Mesenchymal stem cell (in vitro differentiated cells and primary cell): ENCODE measurements around the gene CILP2.
A peak's percentile ranks its signal among the peaks of the same experiment; 100 is the strongest.

Experiments
- DNase-seq: peaks from one replicate; pipeline ENCODE4 v3.0.0-alpha.2; 2013
- H2AFZ ChIP-seq: one replicate; pipeline ENCODE4 v1.6.1; 2013; ENCODE audit warnings: low read depth, mild to moderate bottlenecking, control low read depth, inconsistent platforms, low read length, moderate library complexity
- H2AK5ac ChIP-seq: 2 replicates; pipeline ENCODE4 v1.6.1; 2013; ENCODE audit warnings: low read length, moderate library complexity, mild to moderate bottlenecking, inconsistent platforms; ENCODE audit not compliant: severe bottlenecking
- H2BK120ac ChIP-seq: one replicate; pipeline ENCODE4 v1.6.1; 2013; ENCODE audit warnings: low read depth, mild to moderate bottlenecking, inconsistent platforms, low read length, moderate library complexity
- H2BK12ac ChIP-seq, 2 experiments: one replicate each; pipeline ENCODE4 v1.6.1; 2013; ENCODE audit warnings: inconsistent platforms in 2 of 2, low read length in 2 of 2, mild to moderate bottlenecking in 2 of 2, moderate library complexity in 2 of 2, control low read depth in 1 of 2
- H2BK15ac ChIP-seq: one replicate; pipeline ENCODE4 v1.6.1; 2013; ENCODE audit warnings: mild to moderate bottlenecking, low read depth, inconsistent platforms; ENCODE audit not compliant: poor library complexity, severe bottlenecking
- H2BK5ac ChIP-seq: 2 replicates; pipeline ENCODE4 v1.6.1; 2013; ENCODE audit warnings: low read depth, mild to moderate bottlenecking, low read length, control low read depth, inconsistent platforms; ENCODE audit not compliant: poor library complexity, severe bottlenecking
- H3K14ac ChIP-seq, 2 experiments: one replicate each; pipeline ENCODE4 v1.6.1; 2013; ENCODE audit warnings: inconsistent platforms in 2 of 2, low read length in 2 of 2, control low read depth in 1 of 2, mild to moderate bottlenecking in 1 of 2, moderate library complexity in 1 of 2
- H3K18ac ChIP-seq, 2 experiments: one replicate each; pipeline ENCODE4 v1.6.1; 2013; ENCODE audit warnings: inconsistent platforms in 2 of 2, low read length in 2 of 2, control low read depth in 1 of 2, low read depth in 1 of 2, mild to moderate bottlenecking in 1 of 2
- H3K23ac ChIP-seq, 2 experiments: one replicate each; pipeline ENCODE4 v1.6.1; 2013; ENCODE audit warnings: inconsistent platforms in 2 of 2, low read length in 2 of 2, mild to moderate bottlenecking in 2 of 2, moderate library complexity in 2 of 2, control low read depth in 1 of 2
- H3K27ac ChIP-seq: 2 replicates; pipeline ENCODE4 v1.5.1; 2013; ENCODE audit warnings: mild to moderate bottlenecking, moderate library complexity, low read length, control low read depth, inconsistent platforms; ENCODE audit not compliant: poor library complexity, severe bottlenecking
- H3K27me3 ChIP-seq, 2 experiments: 2 replicates each; pipeline versions ENCODE4 v1.6.1 to v1.7.0; 2013; ENCODE audit warnings: low read length in 2 of 2, mild to moderate bottlenecking in 2 of 2, moderate library complexity in 2 of 2, control low read depth in 1 of 2, inconsistent platforms in 1 of 2; ENCODE audit not compliant: control insufficient read depth in 1 of 2, insufficient read depth in 1 of 2
- H3K36me3 ChIP-seq, 2 experiments: 2 replicates each; pipeline versions ENCODE4 v1.6.1 to v1.7.0; 2013; ENCODE audit warnings: low read length in 2 of 2, control low read depth in 1 of 2, inconsistent platforms in 1 of 2, low read depth in 1 of 2, mild to moderate bottlenecking in 1 of 2; ENCODE audit not compliant: insufficient read depth in 2 of 2, control insufficient read depth in 1 of 2
- H3K4ac ChIP-seq, 2 experiments: one replicate each; pipeline ENCODE4 v1.6.1; 2013; ENCODE audit warnings: inconsistent platforms in 2 of 2, low read length in 2 of 2, mild to moderate bottlenecking in 2 of 2, moderate library complexity in 2 of 2, control low read depth in 1 of 2, low read depth in 1 of 2
- H3K4me1 ChIP-seq: 2 replicates; pipeline ENCODE4 v1.6.1; 2013; ENCODE audit warnings: low read depth, low read length, control low read depth; ENCODE audit not compliant: control insufficient read depth, insufficient read depth
- H3K4me2 ChIP-seq: 2 replicates; pipeline ENCODE4 v1.6.1; 2013; ENCODE audit warnings: low read length, mild to moderate bottlenecking, inconsistent platforms; ENCODE audit not compliant: poor library complexity, severe bottlenecking
- H3K4me3 ChIP-seq, 2 experiments: 2 replicates each; pipeline versions ENCODE4 v1.5.1 to v1.7.0; 2013; ENCODE audit warnings: low read length in 2 of 2, mild to moderate bottlenecking in 2 of 2, control low read depth in 1 of 2, low read depth in 1 of 2; ENCODE audit not compliant: insufficient read depth in 1 of 2
- H3K79me1 ChIP-seq: replicated peaks from 2 replicates; pipeline ENCODE4 v1.6.1; 2013; ENCODE audit warnings: mild to moderate bottlenecking, control low read depth, low read length, inconsistent platforms; ENCODE audit not compliant: poor library complexity, severe bottlenecking
- H3K9ac ChIP-seq: 2 replicates; pipeline ENCODE4 v1.7.0; 2013; ENCODE audit warnings: mild to moderate bottlenecking, low read length, moderate library complexity
- H3K9me3 ChIP-seq: 2 replicates; pipeline ENCODE4 v1.7.0; 2013; ENCODE audit warnings: mild to moderate bottlenecking, low read length; ENCODE audit not compliant: control insufficient read depth
- H4K8ac ChIP-seq: one replicate; pipeline ENCODE4 v1.6.1; 2013; ENCODE audit warnings: inconsistent platforms, mild to moderate bottlenecking, low read length, moderate library complexity
- H4K91ac ChIP-seq: one replicate; pipeline ENCODE4 v1.6.1; 2013; ENCODE audit warnings: mild to moderate bottlenecking, low read length, inconsistent platforms
- WGBS: methylation state at CpG from one replicate; pipeline ENCODE4 v1.1.7; 2013; ENCODE audit warnings: mixed read lengths; 5-methylcytosine and 5-hydroxymethylcytosine counted together

CILP2 gene

GRCh38 chr19:19493841-19494546 is 44.1 kb upstream of the CILP2 start:
- Histone ChIP-seq H3K9ac (peak overlapping the region; percentile 21), H4K8ac (no peak overlapping the region), H3K23ac (no peak overlapping the region), H3K36me3 (peaks cover 68 to 75% of the 10 kb centered on the region in 2 experiments), H3K4me2 (no peak overlapping the region), H2BK120ac (no peak overlapping the region), H3K27ac (no peak overlapping the region), H2BK12ac (no peak overlapping the region), H3K18ac (no peak overlapping the region), H4K91ac (no peak overlapping the region), H3K4me1 (peaks cover 13% of the 10 kb centered on the region), H3K27me3 (no peaks in the 10 kb centered on the region), H3K4me3 (no peak overlapping the region), H3K4ac (no peak overlapping the region), H2AK5ac (no peak overlapping the region), H3K79me1 (peaks cover 49% of the 10 kb centered on the region), H2BK5ac (no peak overlapping the region), H2AFZ (no peak overlapping the region), H3K9me3 (no peaks in the 10 kb centered on the region), H3K14ac (no peak overlapping the region), H2BK15ac (no peak overlapping the region)
- DNase-seq = no peak
- 96% methylated on average over 15 of the region's 15 CpGs for WGBS

- H2BK15ac ChIP-seq = no peak overlapping the region
- no peak overlapping the region for H3K27ac ChIP-seq
- no peak overlapping the region for H3K4ac ChIP-seq
- no peak overlapping the region for H3K4me2 ChIP-seq
- no peak overlapping the region for H4K91ac ChIP-seq
- H3K27me3 ChIP-seq = no peaks in the 10 kb centered on the region
- H3K4me1 ChIP-seq = no peaks in the 10 kb centered on the region
- no peak overlapping the region for H2AK5ac ChIP-seq
- no peak overlapping the region for H3K18ac ChIP-seq
- H3K4me3 ChIP-seq = peak overlapping the region in 1 of 2 experiments; percentile 5
- 97% methylated on average over 30 of the region's 30 CpGs for WGBS
- no peak overlapping the region for H3K14ac ChIP-seq
- H3K23ac ChIP-seq = no peak overlapping the region
- H4K8ac ChIP-seq = no peak overlapping the region
- no peak overlapping the region for H2BK120ac ChIP-seq
- no peaks in the 10 kb centered on the region for H3K9me3 ChIP-seq
- no peak for DNase-seq
- peaks cover 64% of the 10 kb centered on the region for H3K79me1 ChIP-seq
- H2BK12ac ChIP-seq = no peak overlapping the region
- peaks cover 86 to 92% of the 10 kb centered on the region in 2 experiments for H3K36me3 ChIP-seq
- no peak overlapping the region for H2BK5ac ChIP-seq
- H2AFZ ChIP-seq = no peak overlapping the region
- H3K9ac ChIP-seq = no peak overlapping the region
Measured at GRCh38 chr19:19495614-19496603, 42.2 kb upstream of the CILP2 start.

DNA sequence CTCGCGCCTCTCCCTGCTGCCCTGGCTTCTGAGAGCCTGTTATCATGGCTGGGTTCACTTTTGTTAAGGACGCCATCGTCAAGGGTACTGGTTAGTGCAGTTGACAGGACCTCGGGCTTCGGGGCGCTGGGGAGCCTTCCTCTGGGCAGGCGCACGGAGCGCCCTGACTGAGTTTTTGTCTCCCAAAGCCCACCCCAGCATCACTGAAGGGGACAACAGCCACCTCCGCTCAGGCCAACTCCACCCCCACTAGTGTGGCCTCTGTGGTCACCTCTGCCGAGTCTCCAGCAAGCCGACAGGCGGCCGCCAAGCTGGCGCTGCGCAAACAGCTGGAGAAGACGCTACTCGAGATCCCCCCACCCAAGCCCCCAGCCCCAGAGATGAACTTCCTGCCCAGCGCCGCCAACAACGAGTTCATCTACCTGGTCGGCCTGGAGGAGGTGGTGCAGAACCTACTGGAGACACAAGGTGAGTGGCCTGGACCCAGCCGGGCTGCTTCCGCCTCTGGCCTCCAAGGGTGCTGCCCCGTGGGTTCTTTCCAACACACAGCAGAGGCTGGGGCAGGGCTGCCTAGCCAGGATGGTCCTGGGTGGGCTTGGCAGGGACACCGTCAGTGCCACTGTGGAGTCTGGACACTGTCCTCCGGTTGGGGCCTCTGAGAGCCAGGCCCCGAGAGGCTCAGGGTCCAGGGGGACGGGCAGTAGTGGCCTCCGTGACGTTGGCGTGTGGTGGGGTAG is 39.6 kb upstream of the CILP2 start:
- Histone ChIP-seq H3K4me1 (no peaks in the 10 kb centered on the region), H4K8ac (no peak overlapping the region), H2AK5ac (no peak overlapping the region), H3K4me2 (no peak overlapping the region), H3K9ac (no peak overlapping the region), H3K27me3 (no peaks in the 10 kb centered on the region), H3K36me3 (peaks cover 92 to 93% of the 10 kb centered on the region in 2 experiments), H2BK5ac (no peak overlapping the region), H3K23ac (no peak overlapping the region), H2AFZ (no peak overlapping the region), H3K79me1 (peaks cover 69% of the 10 kb centered on the region), H4K91ac (no peak overlapping the region), H2BK15ac (no peak overlapping the region), H2BK120ac (no peak overlapping the region), H3K9me3 (no peaks in the 10 kb centered on the region), H3K4me3 (no peak overlapping the region), H3K4ac (no peak overlapping the region), H3K27ac (no peak overlapping the region), H3K14ac (no peak overlapping the region), H2BK12ac (no peak overlapping the region), H3K18ac (no peak overlapping the region)
- WGBS = 98% methylated on average over 33 of the region's 33 CpGs
- DNase-seq = no peak
